Stimulated activated CD4-positive, alpha-beta T cell treated with anti-CD3 and anti-CD28 coated beads, Interleukin-15, amount 100 ng/mL, for 24 hours (primary cell): ENCODE data around the gene ADGRV1.
"Not testable (repeated sequence)": the region's sequence is repeated elsewhere in the genome, so short reads cannot be mapped to it uniquely, and the experiment has no call there.

Source experiments
- DNase-seq: peaks from one replicate; pipeline ENCODE4 v3.0.0-alpha.2; 2020

Gene ADGRV1

GRCh38 chr5:91012867-91013266 lies 454.3 kb downstream of the ADGRV1 start:
- not testable (repeated sequence) for DNase-seq

- DNase-seq: no peak
These were observed 457.7 kb downstream of the ADGRV1 start for GRCh38 chr5:91016322-91016721.

GRCh38 chr5:91016954-91017700 lies 458.5 kb downstream of the ADGRV1 start:
- DNase-seq: no peak

GRCh38 chr5:91018200-91018599 lies 459.6 kb downstream of the ADGRV1 start:
- DNase-seq: no peak

GRCh38 chr5:91018712-91019371 lies 460.2 kb downstream of the ADGRV1 start:
- no peak for DNase-seq

- DNase-seq: no peak
These were observed 461.6 kb downstream of the ADGRV1 start for GRCh38 chr5:91020065-91020800.

GRCh38 chr5:91022518-91022917 lies 463.9 kb downstream of the ADGRV1 start:
- no peak for DNase-seq

GRCh38 chr5:91024206-91024605 lies 465.6 kb downstream of the ADGRV1 start:
- DNase-seq: no peak

GRCh38 chr5:91024727-91025126 lies 466.1 kb downstream of the ADGRV1 start:
- DNase-seq: no peak

- DNase-seq: no peak
These were observed 466.9 kb downstream of the ADGRV1 start for GRCh38 chr5:91025449-91025848.

GRCh38 chr5:91025956-91026355 lies 467.4 kb downstream of the ADGRV1 start:
- DNase-seq: no peak

GRCh38 chr5:91026466-91026865 lies 467.9 kb downstream of the ADGRV1 start:
- no peak for DNase-seq

GRCh38 chr5:91027405-91028139 lies 469.0 kb downstream of the ADGRV1 start:
- DNase-seq: no peak

- DNase-seq: no peak
These were observed 469.9 kb downstream of the ADGRV1 start for GRCh38 chr5:91028499-91028956.

GRCh38 chr5:91030521-91031401 lies 472.2 kb downstream of the ADGRV1 start:
- no peak for DNase-seq

GRCh38 chr5:91031402-91031752 lies 472.8 kb downstream of the ADGRV1 start:
- DNase-seq: no peak

GRCh38 chr5:91032125-91032524 lies 473.5 kb downstream of the ADGRV1 start:
- no peak for DNase-seq

GRCh38 chr5:91033370-91033769 lies 474.8 kb downstream of the ADGRV1 start:
- no peak for DNase-seq

- DNase-seq: no peak
These were observed 479.7 kb downstream of the ADGRV1 start for GRCh38 chr5:91038180-91038808.

- DNase-seq: not testable (repeated sequence)
These were observed 482.5 kb downstream of the ADGRV1 start for GRCh38 chr5:91041132-91041531.

- no peak for DNase-seq
These were observed 483.8 kb downstream of the ADGRV1 start for GRCh38 chr5:91042247-91042935.
